DOHH2 (cell line): Measurements from ENCODE around the gene STK25.

Experiments
- H3F3A ChIP-seq: fragments of 200-600 bp; sonication (generic), shearing (Covaris generic); 2 replicates; pipeline ENCODE4 v1.6.0; 2016; ENCODE audit warnings: antibody characterized with exemption, mild to moderate bottlenecking; ENCODE audit not compliant: control insufficient read depth, insufficient read depth
- H3K27ac ChIP-seq: fragments of 200-600 bp; sonication (generic); 2 replicates; pipeline ENCODE4 v1.5.1; 2014; ENCODE audit warnings: low read depth, mild to moderate bottlenecking, low read length, moderate library complexity
- H3K27me3 ChIP-seq: fragments of 200-600 bp; sonication (generic); 2 replicates; pipeline ENCODE4 v1.6.1; 2014; ENCODE audit warnings: mild to moderate bottlenecking, low read length, mixed read lengths; ENCODE audit not compliant: control insufficient read depth
- H3K36me3 ChIP-seq: fragments of 200-600 bp; sonication (generic); 2 replicates; pipeline ENCODE4 v1.6.1; 2014; ENCODE audit warnings: mild to moderate bottlenecking, low read length, moderate library complexity, mixed read lengths; ENCODE audit not compliant: control insufficient read depth
- H3K4me1 ChIP-seq: fragments of 200-600 bp; sonication (generic); 2 replicates; pipeline ENCODE4 v1.6.1; 2014; ENCODE audit warnings: mild to moderate bottlenecking, low read length, mixed read lengths; ENCODE audit not compliant: control insufficient read depth
- H3K4me2 ChIP-seq: fragments of 200-600 bp; sonication (generic); 2 replicates; pipeline ENCODE4 v1.6.0; 2014; ENCODE audit warnings: mild to moderate bottlenecking, low read length, moderate library complexity
- H3K4me3 ChIP-seq: fragments of 200-600 bp; sonication (generic); 2 replicates; pipeline ENCODE4 v1.5.1; 2014; ENCODE audit warnings: mild to moderate bottlenecking, low read length, mixed read lengths
- H3K79me2 ChIP-seq: fragments of 200-600 bp; sonication (generic); 2 replicates; pipeline ENCODE4 v1.6.1; 2014; ENCODE audit warnings: mild to moderate bottlenecking, low read length, mixed read lengths; ENCODE audit not compliant: control insufficient read depth
- H3K9me2 ChIP-seq: fragments of 200-600 bp; sonication (generic); replicated peaks from 2 replicates; pipeline ENCODE4 v1.6.1; 2014; ENCODE audit warnings: mild to moderate bottlenecking, low read length, mixed read lengths; ENCODE audit not compliant: control insufficient read depth
- H3K9me3 ChIP-seq: fragments of 200-600 bp; sonication (generic); 2 replicates; pipeline ENCODE4 v1.6.1; 2014; ENCODE audit warnings: antibody characterized with exemption, low read length, mixed read lengths; ENCODE audit not compliant: control insufficient read depth, insufficient read depth
- H4K20me1 ChIP-seq: fragments of 200-600 bp; sonication (generic); 2 replicates; pipeline ENCODE4 v1.6.0; 2014; ENCODE audit warnings: low read depth, mild to moderate bottlenecking, antibody characterized with exemption, low read length, moderate library complexity; ENCODE audit not compliant: control insufficient read depth, insufficient read depth
- CTCF ChIP-seq: fragments of 200-600 bp; sonication (generic); IDR thresholded peaks from one replicate; pipeline ENCODE4 v1.5.1; 2014; ENCODE audit warnings: antibody characterized with exemption, mild to moderate bottlenecking, low read depth, low read length; ENCODE audit not compliant: poor library complexity, severe bottlenecking
- EZH2phosphoT487 ChIP-seq: fragments of 200-600 bp; sonication (generic); IDR thresholded peaks from 2 replicates; pipeline ENCODE4 v1.6.1; 2017; ENCODE audit warnings: borderline replicate concordance, mild to moderate bottlenecking, antibody characterized with exemption, low read length, moderate library complexity, mixed read lengths

The STK25 gene

GRCh38 chr2:241519669-241520068, 11.3 kb upstream of the STK25 start:
- Histone ChIP-seq H3K27ac (no peak overlapping the region), H3K9me3 (peaks cover 8% of the 10 kb centered on the region; the same call in 1 of the 2 replicates), H3K4me2 (no peak overlapping the region), H3K27me3 (peaks cover 4% of the 10 kb centered on the region; the same call in 1 of the 2 replicates), H3K79me2 (no peaks in the 10 kb centered on the region), H3K36me3 (no peaks in the 10 kb centered on the region), H3K9me2 (no peaks in the 10 kb centered on the region), H4K20me1 (no peaks in the 10 kb centered on the region), H3K4me1 (no peaks in the 10 kb centered on the region), H3K4me3 (no peak overlapping the region), H3F3A (peaks cover 8% of the 10 kb centered on the region; the same call in 1 of the 2 replicates)
- TF ChIP-seq CTCF, result no peak
- no peak for TF ChIP-seq EZH2phosphoT487

- H3K27ac ChIP-seq, result no peak overlapping the region
These were observed 8.9 kb upstream of the STK25 start for GRCh38 chr2:241517297-241517696.

DNA sequence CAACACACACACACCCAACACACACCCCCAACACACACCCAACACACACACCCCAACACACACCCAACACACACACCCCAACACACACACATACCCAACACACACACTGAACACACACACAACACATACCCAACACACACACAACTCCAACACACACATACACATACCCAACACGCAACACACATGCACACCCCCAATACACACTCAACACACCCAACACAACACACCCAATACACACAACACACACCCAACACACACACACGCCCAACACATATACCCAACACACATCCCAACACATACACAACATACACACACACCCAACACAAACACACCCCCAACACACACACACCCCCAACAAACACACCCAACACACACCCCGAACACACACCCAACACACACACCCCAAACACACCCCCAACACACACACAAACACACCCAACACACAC, 8.2 kb upstream of the STK25 start:
- Histone ChIP-seq H4K20me1 (no peaks in the 10 kb centered on the region), H3K27ac (no peak overlapping the region), H3K9me3 (peaks cover 8% of the 10 kb centered on the region; the same call in 1 of the 2 replicates), H3K4me1 (no peaks in the 10 kb centered on the region), H3K27me3 (peaks cover 9% of the 10 kb centered on the region), H3K79me2 (no peaks in the 10 kb centered on the region), H3K4me2 (no peak overlapping the region), H3K9me2 (no peaks in the 10 kb centered on the region), H3F3A (peaks cover 8% of the 10 kb centered on the region; the same call in 1 of the 2 replicates), H3K36me3 (no peaks in the 10 kb centered on the region), H3K4me3 (no peak overlapping the region)
- TF ChIP-seq EZH2phosphoT487, result no peak
- TF ChIP-seq CTCF, result no peak

More at GRCh38 chr2:241517297-241517696, 8.9 kb upstream of the STK25 start:
- TF ChIP-seq CTCF (no peak), EZH2phosphoT487 (no peak)
- H3K36me3 ChIP-seq, result no peaks in the 10 kb centered on the region
- H3K4me2 ChIP-seq, result no peak overlapping the region
- H3K4me1 ChIP-seq, result no peaks in the 10 kb centered on the region
- peaks cover 4% of the 10 kb centered on the region; the same call in 1 of the 2 replicates for H3K27me3 ChIP-seq
- H3F3A ChIP-seq, result peaks cover 8% of the 10 kb centered on the region; the same call in 1 of the 2 replicates
- H3K9me3 ChIP-seq, result peaks cover 8% of the 10 kb centered on the region; the same call in 1 of the 2 replicates
- H4K20me1 ChIP-seq, result no peaks in the 10 kb centered on the region
- no peaks in the 10 kb centered on the region for H3K9me2 ChIP-seq
- no peaks in the 10 kb centered on the region for H3K79me2 ChIP-seq
- no peak overlapping the region for H3K4me3 ChIP-seq
